Muscle of leg (tissue), 16 donors: Measurements from ENCODE around the gene MRPS23. TPM values are rescaled to one million over a fixed set of nuclear protein-coding genes. Genes with fewer than 3 reads are reported as not detected.

Experiments used
- DNase-seq: peaks from one replicate; pipeline ENCODE4 v3.0.0; 2013
- H3K27ac ChIP-seq: one replicate; pipeline ENCODE4 v1.5.1; 2013; ENCODE audit warnings: mild to moderate bottlenecking, low read length, control low read depth
- H3K27me3 ChIP-seq: one replicate; pipeline ENCODE4 v1.6.1; 2013; ENCODE audit warnings: low read length; ENCODE audit not compliant: control insufficient read depth, insufficient read depth
- H3K36me3 ChIP-seq: one replicate; pipeline ENCODE4 v1.6.1; 2013; ENCODE audit warnings: low read length; ENCODE audit not compliant: control insufficient read depth, insufficient read depth
- H3K4me1 ChIP-seq: one replicate; pipeline ENCODE4 v1.6.1; 2013; ENCODE audit warnings: low read length; ENCODE audit not compliant: control insufficient read depth, insufficient read depth
- H3K4me3 ChIP-seq: one replicate; pipeline ENCODE4 v1.5.1; 2013; ENCODE audit warnings: low read length, control low read depth
- H3K9me3 ChIP-seq: replicated peaks from 2 replicates; pipeline ENCODE4 v1.6.1; 2013; ENCODE audit warnings: low read depth, low read length; ENCODE audit not compliant: control insufficient read depth
- WGBS: methylation state at CpG from one replicate; pipeline ENCODE4 v1.1.5; 2013; ENCODE audit warnings: missing lambda C conversion rate; ENCODE audit not compliant: insufficient coverage; 5-methylcytosine and 5-hydroxymethylcytosine counted together
- long read RNA-seq, 11 donors: transcript quantifications; one replicate each; lab custom pipeline, GENCODE V29; 2026
- polyA plus RNA-seq, 8 donors: library from polyadenylated mRNA; unstranded; fragments of 120-200 nt; gene quantifications; one replicate each; pipeline versions ENCODE4 v1.2.1 to v1.2.3, GENCODE V29; 2013; ENCODE audit warnings: inconsistent platforms in 1 of 8, low replicate concordance in 1 of 8; ENCODE audit not compliant: insufficient read length in 8 of 8, insufficient read depth in 1 of 8
- total RNA-seq: library from RNA; stranded (reverse); fragments of 120-200 nt; gene quantifications from one replicate; pipeline ENCODE4 v1.2.4, GENCODE V29; 2013

Gene MRPS23
- 35.7 TPM for total RNA-seq
- polyA plus RNA-seq = 10 to 100 TPM; 34.3 to 46.0 (median 41.0) TPM
- long read RNA-seq, donor 1, full-length matches to known transcripts = 7 of 7 reads
- long read RNA-seq, donor 1, partial matches to known transcripts = 0 of 7 reads
- long read RNA-seq, donor 1, other reads (novel, unspliced or antisense) = 0 of 7 reads
- long read RNA-seq, donor 2, full-length matches to known transcripts = 2 of 2 reads
- long read RNA-seq, donor 2, partial matches to known transcripts = 0 of 2 reads
- long read RNA-seq, donor 2, other reads (novel, unspliced or antisense) = 0 of 2 reads
- long read RNA-seq, donor 3, full-length matches to known transcripts = 17 of 17 reads
- long read RNA-seq, donor 3, partial matches to known transcripts = 0 of 17 reads
- long read RNA-seq, donor 3, other reads (novel, unspliced or antisense) = 0 of 17 reads
- long read RNA-seq, donor 4, full-length matches to known transcripts = 16 of 16 reads
- long read RNA-seq, donor 4, partial matches to known transcripts = 0 of 16 reads
- long read RNA-seq, donor 4, other reads (novel, unspliced or antisense) = 0 of 16 reads
- long read RNA-seq, donor 5, full-length matches to known transcripts = 40 of 40 reads
- long read RNA-seq, donor 5, partial matches to known transcripts = 0 of 40 reads
- long read RNA-seq, donor 5, other reads (novel, unspliced or antisense) = 0 of 40 reads
- long read RNA-seq, donor 6, full-length matches to known transcripts = 34 of 34 reads
- long read RNA-seq, donor 6, partial matches to known transcripts = 0 of 34 reads
- long read RNA-seq, donor 6, other reads (novel, unspliced or antisense) = 0 of 34 reads
- long read RNA-seq, donor 7, full-length matches to known transcripts = 24 of 24 reads
- long read RNA-seq, donor 7, partial matches to known transcripts = 0 of 24 reads
- long read RNA-seq, donor 7, other reads (novel, unspliced or antisense) = 0 of 24 reads
- long read RNA-seq, donor 8, full-length matches to known transcripts = 20 of 20 reads
- long read RNA-seq, donor 8, partial matches to known transcripts = 0 of 20 reads
- long read RNA-seq, donor 8, other reads (novel, unspliced or antisense) = 0 of 20 reads
- long read RNA-seq, donor 9, full-length matches to known transcripts = 14 of 14 reads
- long read RNA-seq, donor 9, partial matches to known transcripts = 0 of 14 reads
- long read RNA-seq, donor 9, other reads (novel, unspliced or antisense) = 0 of 14 reads
- long read RNA-seq, donor 10, full-length matches to known transcripts = 35 of 40 reads
- long read RNA-seq, donor 10, partial matches to known transcripts = 0 of 40 reads
- long read RNA-seq, donor 10, other reads (novel, unspliced or antisense) = 5 of 40 reads
- long read RNA-seq, donor 11, full-length matches to known transcripts = 13 of 13 reads
- long read RNA-seq, donor 11, partial matches to known transcripts = 0 of 13 reads
- long read RNA-seq, donor 11, other reads (novel, unspliced or antisense) = 0 of 13 reads

DNA sequence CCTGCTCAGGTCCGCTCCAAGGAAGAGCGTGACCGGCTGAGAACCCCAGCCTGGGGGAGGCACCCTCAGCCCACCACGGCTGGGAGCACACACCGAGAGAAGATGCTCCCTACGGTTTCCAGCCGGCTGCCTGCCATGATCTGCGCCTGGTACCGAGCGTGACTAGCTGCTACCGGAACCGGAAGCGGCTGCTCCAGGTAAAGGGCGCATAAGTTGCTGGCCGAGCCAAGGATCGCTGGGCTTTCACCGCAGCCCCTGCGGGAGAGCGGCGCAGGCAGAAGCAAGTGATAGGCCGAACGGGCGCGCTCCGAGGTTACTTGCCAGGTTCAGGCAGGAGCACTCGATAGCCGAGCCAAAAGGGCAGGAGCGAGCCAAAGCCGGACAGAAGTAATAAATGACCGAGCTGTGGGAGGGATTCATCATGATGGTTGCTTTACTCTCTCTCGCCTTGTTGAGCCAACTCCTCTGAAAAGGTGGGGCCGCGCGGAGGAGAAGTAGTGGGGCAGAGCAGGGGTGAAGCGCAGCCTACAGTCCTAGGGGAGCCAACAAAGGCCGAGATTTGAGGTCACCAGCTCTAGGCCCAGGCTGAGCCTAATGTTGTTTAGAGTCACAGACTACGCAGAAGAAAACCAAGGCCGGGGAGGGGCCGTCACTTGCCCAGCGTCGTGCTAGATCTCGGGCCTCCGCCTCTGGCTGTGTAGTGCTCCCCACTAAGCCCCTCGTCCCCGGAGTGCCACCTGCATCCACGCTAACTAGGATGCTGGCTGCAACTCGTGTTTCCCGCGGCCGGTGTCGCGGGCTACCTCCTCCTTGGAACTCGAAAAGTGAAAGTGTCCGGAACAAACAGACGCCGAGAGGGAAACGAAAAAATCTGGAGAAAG, at the start of gene MRPS23:
TSS of gene MRPS23 (minus strand) at position 171 of the 881 bp plus-strand sequence. CDS start at position 137, 34 bp downstream.
- under 1% methylated on average over 54 of the region's 57 CpGs for WGBS
- peak; percentile 100 for DNase-seq
- Histone ChIP-seq H3K27ac (peak within 1 kb of the TSS; percentile 98), H3K4me3 (peak within 1 kb of the TSS; percentile 89), H3K36me3 (peaks cover 11% of the 10 kb centered on the region), H3K4me1 (peaks cover 40% of the 10 kb centered on the region), H3K9me3 (no peaks in the 10 kb centered on the region), H3K27me3 (peaks cover 2% of the 10 kb centered on the region)

DNA sequence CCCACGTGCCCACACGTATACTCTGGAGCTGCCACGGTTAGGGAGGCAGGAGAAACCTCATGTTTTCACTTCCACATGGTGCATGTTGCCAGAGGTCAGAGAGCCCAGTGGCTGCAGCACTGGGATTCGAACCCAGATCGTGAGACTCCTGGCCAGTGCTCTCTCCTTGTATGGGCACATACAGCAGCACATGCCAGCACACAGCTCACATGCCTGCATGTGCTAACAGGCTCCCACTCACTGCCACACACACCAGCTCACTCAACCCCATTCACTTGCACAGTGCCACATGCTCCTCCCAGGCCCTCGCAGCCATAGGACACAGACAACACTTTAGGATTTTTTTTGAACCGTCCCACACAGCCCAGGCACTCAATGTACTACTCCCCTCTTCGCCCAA, 49.5 kb upstream of the MRPS23 start:
- no peak overlapping the region for H3K4me3 ChIP-seq
- H3K4me1 ChIP-seq = peaks cover 83% of the 10 kb centered on the region
- H3K9me3 ChIP-seq = no peaks in the 10 kb centered on the region
- 30% methylated on average over 7 of the region's 8 CpGs for WGBS
- H3K27me3 ChIP-seq = no peaks in the 10 kb centered on the region
- no peak for DNase-seq
- peak overlapping the region; percentile 94 for H3K27ac ChIP-seq
- peaks cover 5% of the 10 kb centered on the region for H3K36me3 ChIP-seq

DNA sequence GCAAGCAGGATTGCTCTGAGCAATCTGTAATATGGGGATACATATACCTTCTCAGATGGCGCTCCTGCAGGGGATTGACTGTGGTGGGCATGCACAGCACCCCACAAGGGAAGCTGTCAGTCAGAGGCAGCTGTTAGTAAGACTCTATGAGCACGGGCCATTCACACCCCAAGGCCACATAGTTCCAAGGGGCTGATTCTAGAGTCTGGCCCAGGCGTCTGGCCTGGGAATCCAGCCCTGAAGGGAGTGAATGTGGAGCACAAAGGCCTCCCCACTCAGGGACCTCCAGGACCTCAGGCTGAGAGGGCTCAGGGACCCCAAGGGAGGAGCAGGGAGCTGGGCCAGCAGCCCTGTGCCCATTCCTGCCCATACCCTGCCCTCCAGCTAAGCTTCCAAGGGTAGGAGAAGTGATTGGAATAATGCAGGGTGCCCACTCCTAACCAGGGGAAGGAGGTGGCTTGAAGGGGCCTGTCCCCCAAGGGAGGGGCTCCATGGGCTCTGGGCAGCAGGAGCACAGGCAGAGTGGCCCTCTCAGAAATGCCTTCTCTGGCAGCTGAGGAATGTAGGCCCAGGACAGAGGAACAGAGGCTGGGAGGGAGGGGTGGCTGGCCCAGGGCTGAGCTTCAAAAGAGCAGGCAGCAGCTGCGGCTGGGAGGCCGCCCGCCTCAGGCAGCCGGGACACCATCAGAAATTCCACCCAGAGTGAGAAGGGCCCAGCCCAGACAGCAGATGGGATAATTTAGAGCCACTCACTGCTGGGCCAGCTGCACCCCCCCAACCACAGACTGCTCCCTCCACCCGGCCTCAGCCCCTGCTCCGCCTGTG, 48.9 kb upstream of the MRPS23 start:
- no peak overlapping the region for H3K4me3 ChIP-seq
- H3K4me1 ChIP-seq = peaks cover 83% of the 10 kb centered on the region
- DNase-seq = peak; percentile 97
- H3K9me3 ChIP-seq = no peaks in the 10 kb centered on the region
- H3K36me3 ChIP-seq = peaks cover 5% of the 10 kb centered on the region
- WGBS = 15% methylated on average over 7 of the region's 9 CpGs
- H3K27me3 ChIP-seq = no peaks in the 10 kb centered on the region
- peak overlapping the region; percentile 94 for H3K27ac ChIP-seq

DNA sequence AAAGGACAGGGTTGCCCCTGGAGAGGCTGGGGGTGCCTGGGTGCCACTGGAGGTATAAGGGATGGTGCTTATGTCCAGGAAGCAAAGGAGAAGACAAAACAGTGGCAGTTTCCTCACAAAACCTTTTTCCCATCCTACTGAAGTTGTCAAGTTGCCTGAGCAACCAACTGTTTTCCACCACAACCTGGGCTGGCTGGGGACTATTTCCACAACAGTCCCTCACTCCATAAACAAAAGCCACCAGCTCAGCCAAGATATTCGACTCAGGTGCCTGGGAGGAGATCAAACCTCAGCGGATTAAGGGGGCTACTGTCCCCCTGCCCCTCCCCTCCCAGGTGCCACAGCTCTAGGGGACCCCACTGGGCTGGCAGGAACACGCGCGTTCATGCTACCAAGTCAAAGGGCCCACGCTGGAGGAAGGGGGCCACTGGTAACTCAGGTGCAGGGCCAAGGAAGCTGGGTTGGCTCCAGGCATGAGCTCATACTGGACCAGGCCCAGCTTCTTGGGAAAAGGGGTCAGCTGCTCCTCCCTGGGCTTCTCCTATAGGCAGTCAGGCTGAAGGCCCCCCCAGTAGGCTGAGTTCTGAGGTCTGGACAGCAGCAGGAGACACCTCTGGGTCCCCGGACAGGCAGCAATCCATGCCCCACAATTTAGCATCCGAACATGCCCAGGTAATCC, 45.7 kb upstream of the MRPS23 start:
- DNase-seq = peak; percentile 94
- 29% methylated on average over 6 of the region's 8 CpGs for WGBS
- no peak overlapping the region for H3K4me3 ChIP-seq

GRCh38 chr17:57894848-57895247, 45.0 kb upstream of the MRPS23 start:
- Histone ChIP-seq H3K4me1 (peaks cover 92% of the 10 kb centered on the region), H3K36me3 (no peaks in the 10 kb centered on the region), H3K9me3 (no peaks in the 10 kb centered on the region), H3K27ac (peak overlapping the region; percentile 91), H3K4me3 (no peak overlapping the region), H3K27me3 (no peaks in the 10 kb centered on the region)
- DNase-seq = peak; percentile 25
- 60% methylated on average over 1 of the region's 1 CpG for WGBS

More for the DNA sequence above, 45.7 kb upstream of the MRPS23 start:
- H3K27ac ChIP-seq = peak overlapping the region; percentile 91
- H3K27me3 ChIP-seq = no peaks in the 10 kb centered on the region
- H3K36me3 ChIP-seq = no peaks in the 10 kb centered on the region
- no peaks in the 10 kb centered on the region for H3K9me3 ChIP-seq
- H3K4me1 ChIP-seq = peaks cover 92% of the 10 kb centered on the region

DNA sequence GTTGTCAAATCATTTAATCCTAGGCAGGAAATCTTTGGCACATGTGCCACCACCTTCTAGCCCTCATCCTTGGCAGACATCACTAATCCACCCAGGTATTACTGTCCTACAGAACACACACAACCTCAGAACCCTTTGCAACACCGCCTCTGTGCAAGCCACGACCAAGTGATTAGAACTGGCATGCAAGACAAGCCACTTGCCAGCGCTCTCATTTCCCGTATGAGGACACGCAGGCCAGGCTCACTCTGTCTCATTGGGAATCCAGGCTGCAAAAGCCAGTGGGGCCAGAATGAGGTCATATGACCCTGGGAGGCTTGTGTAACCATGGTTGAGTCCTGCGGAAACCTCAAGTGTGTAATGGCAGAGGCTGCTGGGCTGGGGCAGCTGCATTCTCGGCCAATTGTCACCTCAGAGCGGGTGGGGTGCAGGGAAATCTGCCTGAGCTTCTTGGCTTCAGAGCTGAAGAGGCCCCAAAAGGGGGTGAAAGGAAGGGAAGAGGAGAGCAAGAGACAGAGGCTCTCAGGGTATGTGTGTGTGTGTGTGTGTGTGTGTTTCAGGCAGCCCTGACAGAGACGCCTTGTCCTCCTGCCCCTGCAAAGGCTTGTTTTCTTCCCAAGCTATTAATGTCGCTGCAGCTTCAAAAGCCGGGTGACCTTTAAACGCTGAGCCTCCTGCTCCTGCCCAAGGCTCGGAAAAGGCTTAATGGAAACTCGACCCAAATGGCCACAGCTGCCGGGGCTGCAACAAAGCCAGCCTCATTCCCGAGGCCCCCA, 43.2 kb upstream of the MRPS23 start:
- Histone ChIP-seq H3K27ac (peak overlapping the region; percentile 91), H3K9me3 (no peaks in the 10 kb centered on the region), H3K4me3 (peak overlapping the region; percentile 5), H3K36me3 (no peaks in the 10 kb centered on the region), H3K27me3 (no peaks in the 10 kb centered on the region), H3K4me1 (peaks cover 92% of the 10 kb centered on the region)
- 6% methylated on average over 15 of the region's 16 CpGs for WGBS
- peak; percentile 99 for DNase-seq

- peak; percentile 95 for DNase-seq
- Histone ChIP-seq H3K4me1 (peaks cover 90% of the 10 kb centered on the region), H3K4me3 (no peak overlapping the region), H3K9me3 (no peaks in the 10 kb centered on the region), H3K27me3 (no peaks in the 10 kb centered on the region), H3K27ac (peak overlapping the region; percentile 91), H3K36me3 (no peaks in the 10 kb centered on the region)
- whole genome bisulfite sequencing = 26% methylated on average over 4 of the region's 6 CpGs
These were observed 42.4 kb upstream of the MRPS23 start for GRCh38 chr17:57892146-57892819.
